Activated CD4-positive, alpha-beta T cell treated with anti-CD3 and anti-CD28 coated beads, Interleukin-2, amount 10 ng/mL, durations not matched to agents 24 days and 14 days (primary cell): ENCODE results near the gene MGAT3. TPM values are rescaled to one million over a fixed set of nuclear protein-coding genes. Genes with fewer than 3 reads are reported as not detected.

Source experiments
- DNase-seq: peaks from one replicate; pipeline ENCODE4 v3.0.0; 2022
- H3K27ac Mint-ChIP-seq: one replicate; pipeline ENCODE4 v1.8.0; 2022; ENCODE audit warnings: mild to moderate bottlenecking, mixed read lengths
- H3K27me3 Mint-ChIP-seq: one replicate; pipeline ENCODE4 v1.8.0; 2022; ENCODE audit warnings: mixed read lengths
- H3K36me3 Mint-ChIP-seq: one replicate; pipeline ENCODE4 v1.8.0; 2022; ENCODE audit warnings: low read depth, mild to moderate bottlenecking, mixed read lengths
- H3K4me1 Mint-ChIP-seq: one replicate; pipeline ENCODE4 v1.8.0; 2021; ENCODE audit warnings: mixed read lengths
- H3K4me3 Mint-ChIP-seq: one replicate; pipeline ENCODE4 v1.8.0; 2022; ENCODE audit warnings: mild to moderate bottlenecking, moderate library complexity, mixed read lengths
- H3K9me3 Mint-ChIP-seq: one replicate; pipeline ENCODE4 v1.8.0; 2021; ENCODE audit warnings: mixed read lengths
- intact Hi-C: fragments of 100-400 bp; cut with micrococcal nuclease; formaldehyde crosslinking; loops from one replicate; pipeline ENCODE4 v1.15.1; 2023
- total RNA-seq: library from RNA; stranded (reverse); gene quantifications from 2 replicates; pipeline ENCODE4 v1.2.3, GENCODE V29; 2022

MGAT3 gene
- total RNA-seq, 1 donor from 2014 or later = 1.9 TPM

DNA sequence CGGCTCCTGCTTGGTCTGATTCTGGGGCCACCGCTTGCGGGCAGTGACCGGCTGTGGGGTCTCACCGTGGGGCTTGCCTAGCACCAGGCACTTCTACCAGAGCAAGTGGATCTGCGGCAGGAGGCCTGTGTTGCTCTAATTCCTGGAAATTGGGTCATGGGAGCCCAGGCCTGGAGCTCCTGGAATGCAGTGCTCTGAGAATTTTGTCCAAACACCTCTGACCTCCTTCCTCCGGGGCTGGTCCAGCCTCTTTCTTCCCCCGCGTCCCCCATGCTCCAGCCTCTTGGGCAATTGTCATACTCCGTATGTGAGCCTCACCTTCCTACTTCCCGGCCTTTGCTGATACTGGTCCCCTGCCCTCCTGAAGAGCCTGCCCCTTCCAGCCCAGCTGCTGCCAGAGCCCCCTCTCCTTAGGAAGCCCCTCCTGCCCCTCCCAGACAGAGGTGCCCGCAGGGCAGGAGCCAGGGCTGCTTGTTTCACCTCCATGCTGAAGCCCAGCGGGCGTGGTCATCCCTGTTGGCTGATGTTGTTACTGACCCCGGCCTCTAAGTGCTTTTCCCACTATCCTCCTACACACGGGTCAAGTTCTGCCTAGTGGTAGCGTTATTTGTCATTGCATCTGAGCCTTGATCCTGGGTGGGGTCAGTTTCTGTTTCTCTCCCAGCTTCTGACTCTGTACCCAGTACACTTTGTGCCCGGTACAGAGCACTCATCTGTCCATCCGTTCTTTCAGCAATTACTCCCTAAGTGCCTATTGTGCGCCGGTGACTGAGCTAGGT lies 9.6 kb downstream of the MGAT3 start:
- no peak for DNase-seq
- Mint-ChIP-seq H3K9me3 (no peaks in the 10 kb centered on the region), H3K27ac (no peak overlapping the region), H3K27me3 (peaks cover 3% of the 10 kb centered on the region), H3K36me3 (no peaks in the 10 kb centered on the region), H3K4me3 (no peak overlapping the region), H3K4me1 (peaks cover 11% of the 10 kb centered on the region)
- intact Hi-C loops = no loop called here

DNA sequence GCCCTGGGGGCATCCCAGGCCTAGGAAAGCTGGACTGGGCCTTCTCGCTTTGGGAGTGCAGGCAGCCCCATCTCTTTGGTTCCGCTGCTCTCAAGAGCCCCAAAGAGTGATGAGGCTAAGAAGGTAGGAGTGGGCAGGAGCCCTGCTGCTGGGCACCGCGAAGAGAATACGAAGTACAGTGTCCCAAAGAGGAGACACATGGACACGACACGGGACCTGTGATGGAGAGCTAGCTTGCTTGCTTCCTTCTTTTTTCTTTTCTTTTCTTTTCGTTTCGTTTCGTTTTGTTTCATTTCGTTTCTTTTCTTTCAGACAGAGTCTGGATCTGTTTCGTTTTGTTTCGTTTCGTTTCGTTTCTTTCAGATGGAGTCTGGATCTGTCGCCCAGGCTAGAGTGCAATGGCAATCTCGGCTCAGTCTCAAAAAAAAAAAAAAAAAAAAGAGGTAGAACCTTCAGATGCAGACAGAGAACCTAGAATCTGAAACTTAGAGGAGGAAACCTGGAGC lies 10.6 kb downstream of the MGAT3 start:
- H3K4me3 Mint-ChIP-seq = no peak overlapping the region
- no peak overlapping the region for H3K27ac Mint-ChIP-seq
- no peaks in the 10 kb centered on the region for H3K36me3 Mint-ChIP-seq
- peaks cover 3% of the 10 kb centered on the region for H3K27me3 Mint-ChIP-seq
- no peak for DNase-seq
- H3K9me3 Mint-ChIP-seq = no peaks in the 10 kb centered on the region
- intact Hi-C loops = no loop called here
- H3K4me1 Mint-ChIP-seq = peaks cover 15% of the 10 kb centered on the region

DNA sequence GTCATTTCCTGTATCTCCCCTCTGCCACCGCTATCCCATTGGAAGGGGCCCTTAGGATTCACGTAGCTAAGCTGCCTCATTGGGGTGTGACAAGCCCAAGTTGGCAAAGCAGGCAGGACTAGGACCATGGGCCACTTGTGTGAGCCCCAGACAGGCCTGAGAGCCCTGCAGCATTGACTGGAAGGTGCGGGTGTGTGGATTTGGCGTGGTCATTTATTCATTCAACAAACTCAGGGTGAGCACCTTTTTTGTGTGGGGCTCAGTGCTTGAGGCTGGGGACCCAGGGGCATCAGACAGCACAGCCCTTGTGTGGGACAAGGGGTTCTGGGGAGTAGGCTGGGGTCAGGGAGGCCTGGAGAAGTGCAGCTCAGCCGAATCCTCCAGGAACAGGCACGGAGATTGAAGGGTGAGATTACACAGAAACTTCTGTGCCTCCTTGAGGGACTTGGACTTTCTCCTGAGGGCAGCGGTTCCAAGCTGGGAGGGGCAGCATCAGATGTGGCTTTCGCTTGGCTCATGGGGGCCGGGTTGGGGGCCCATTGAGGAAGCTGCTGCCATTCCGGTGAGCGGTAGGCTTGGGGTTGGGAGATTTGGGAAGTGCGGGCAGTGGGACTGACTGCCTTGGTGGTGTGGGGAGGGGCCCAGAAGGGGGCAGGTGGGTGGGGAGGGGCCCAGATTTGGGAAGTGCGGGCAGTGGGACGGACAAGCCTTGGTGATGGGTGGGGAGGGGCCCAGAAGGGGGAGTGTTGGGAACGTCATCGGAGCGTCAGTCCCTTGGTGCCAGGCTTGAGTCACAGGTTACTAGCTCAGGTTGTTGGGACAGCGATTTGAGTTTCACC lies 11.9 kb downstream of the MGAT3 start:
- no peaks in the 10 kb centered on the region for H3K36me3 Mint-ChIP-seq
- H3K27me3 Mint-ChIP-seq = peaks cover 3% of the 10 kb centered on the region
- peaks cover 19% of the 10 kb centered on the region for H3K4me1 Mint-ChIP-seq
- H3K9me3 Mint-ChIP-seq = no peaks in the 10 kb centered on the region
- no peak overlapping the region for H3K4me3 Mint-ChIP-seq
- DNase-seq = no peak
- H3K27ac Mint-ChIP-seq = no peak overlapping the region
- intact Hi-C loops = no loop called here

DNA sequence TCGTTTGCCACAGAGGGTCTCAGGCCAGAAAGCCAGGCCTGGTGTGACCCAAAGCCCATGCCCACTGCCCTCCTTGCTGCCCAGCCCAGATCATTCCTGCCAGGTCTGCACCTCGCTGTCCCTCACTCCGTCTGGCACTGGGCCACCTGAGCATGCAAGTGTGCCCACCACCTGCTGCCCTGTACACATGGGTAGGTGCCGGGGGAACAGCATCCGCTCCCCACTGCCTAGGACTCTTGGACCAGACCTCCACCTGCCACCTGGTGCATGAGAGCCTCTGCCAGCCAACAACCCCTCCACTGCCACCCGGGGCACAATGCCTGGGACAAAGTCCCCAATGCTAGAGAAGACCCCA lies 12.5 kb downstream of the MGAT3 start:
- no peaks in the 10 kb centered on the region for H3K9me3 Mint-ChIP-seq
- no peak for DNase-seq
- no peak overlapping the region for H3K4me3 Mint-ChIP-seq
- no peaks in the 10 kb centered on the region for H3K36me3 Mint-ChIP-seq
- H3K27me3 Mint-ChIP-seq = peaks cover 3% of the 10 kb centered on the region
- no peak overlapping the region for H3K27ac Mint-ChIP-seq
- peaks cover 19% of the 10 kb centered on the region for H3K4me1 Mint-ChIP-seq
- intact Hi-C loops = no loop called here

DNA sequence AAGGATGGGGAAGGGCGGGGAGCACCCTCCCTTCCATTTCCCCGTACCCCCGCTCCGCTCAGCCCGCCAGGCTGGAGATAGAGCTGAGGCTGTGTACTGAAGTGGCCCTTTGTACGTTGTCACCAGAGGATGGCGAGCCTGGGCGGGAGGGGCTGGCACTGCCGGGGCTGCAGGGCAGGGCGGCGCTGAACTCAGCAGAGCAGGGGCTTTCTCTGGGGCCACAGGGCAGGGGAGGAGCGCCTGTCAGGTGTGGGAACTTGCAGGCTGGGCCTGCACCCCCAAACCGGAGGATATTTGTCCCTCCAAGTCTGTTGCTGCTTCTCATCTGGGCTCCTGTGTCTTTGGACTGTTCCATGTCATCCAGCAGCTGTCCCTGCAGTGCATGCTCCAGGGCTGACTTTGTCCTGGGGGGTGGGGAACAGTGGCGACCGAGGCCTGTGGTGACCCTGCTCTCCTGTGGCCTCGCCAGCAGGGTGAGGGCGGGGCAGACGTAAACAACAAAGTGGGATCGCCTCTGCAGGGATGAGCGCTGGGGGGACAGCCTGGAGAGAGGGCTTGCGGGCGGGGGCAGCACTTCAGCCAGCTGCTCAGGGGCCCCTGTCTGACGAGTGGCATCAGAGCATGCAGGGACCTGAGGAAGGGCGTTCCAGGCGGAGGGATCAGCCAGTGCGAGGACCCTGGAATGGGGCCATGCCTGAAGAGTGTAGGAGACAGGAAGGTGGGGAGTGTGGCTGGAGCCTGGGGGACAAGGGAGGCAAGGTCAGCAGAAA lies 13.1 kb downstream of the MGAT3 start:
- Mint-ChIP-seq H3K27me3 (peaks cover 3% of the 10 kb centered on the region), H3K27ac (no peak overlapping the region), H3K9me3 (no peaks in the 10 kb centered on the region), H3K4me1 (peaks cover 19% of the 10 kb centered on the region), H3K36me3 (no peaks in the 10 kb centered on the region), H3K4me3 (no peak overlapping the region)
- DNase-seq = no peak
- intact Hi-C loops = no loop called here

DNA sequence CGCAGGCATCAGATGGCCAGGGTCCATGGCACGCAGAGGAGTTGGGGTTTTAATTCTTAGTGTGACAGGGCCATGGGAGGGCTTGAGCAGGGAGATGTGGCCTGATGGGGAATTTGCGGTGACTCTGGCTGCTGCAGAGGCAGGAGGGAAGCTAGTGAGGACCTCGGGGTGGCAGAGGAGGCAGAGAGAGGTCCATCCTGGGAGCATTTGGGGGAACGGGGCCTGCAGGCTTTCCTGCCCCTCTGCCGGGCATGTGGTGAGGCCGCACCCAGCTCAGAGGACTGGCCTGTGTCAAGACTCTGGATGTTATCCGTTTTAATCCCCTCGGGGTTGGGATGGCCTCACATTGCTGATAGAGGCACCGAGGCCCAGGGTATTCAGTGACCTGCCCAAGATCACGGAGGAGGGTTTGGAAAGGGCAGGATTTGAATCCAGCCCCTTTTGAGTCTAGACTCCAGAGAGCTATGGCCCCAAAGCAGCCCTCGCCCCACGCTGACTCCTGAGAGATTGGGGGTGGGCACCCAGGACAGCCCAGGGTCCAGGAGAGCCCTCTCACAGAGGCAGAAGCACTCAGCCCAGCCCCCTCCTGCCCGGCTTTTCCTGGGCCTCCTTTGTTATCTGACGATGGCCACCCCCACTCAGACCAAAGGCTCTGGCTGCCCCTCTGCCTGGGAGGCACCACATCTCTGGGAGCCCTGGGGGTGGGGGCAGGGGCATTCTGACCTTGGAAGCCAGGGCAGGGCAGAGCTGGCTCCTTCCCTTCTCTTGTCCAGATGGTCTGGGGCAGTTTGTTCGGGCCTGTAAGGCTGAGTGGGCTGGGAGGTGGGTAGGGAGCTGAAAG lies 13.9 kb downstream of the MGAT3 start:
- Mint-ChIP-seq H3K27me3 (peaks cover 3% of the 10 kb centered on the region), H3K4me3 (no peak overlapping the region), H3K27ac (no peak overlapping the region), H3K4me1 (peaks cover 19% of the 10 kb centered on the region), H3K9me3 (no peaks in the 10 kb centered on the region), H3K36me3 (no peaks in the 10 kb centered on the region)
- no peak for DNase-seq
- intact Hi-C loops = no loop called here

DNA sequence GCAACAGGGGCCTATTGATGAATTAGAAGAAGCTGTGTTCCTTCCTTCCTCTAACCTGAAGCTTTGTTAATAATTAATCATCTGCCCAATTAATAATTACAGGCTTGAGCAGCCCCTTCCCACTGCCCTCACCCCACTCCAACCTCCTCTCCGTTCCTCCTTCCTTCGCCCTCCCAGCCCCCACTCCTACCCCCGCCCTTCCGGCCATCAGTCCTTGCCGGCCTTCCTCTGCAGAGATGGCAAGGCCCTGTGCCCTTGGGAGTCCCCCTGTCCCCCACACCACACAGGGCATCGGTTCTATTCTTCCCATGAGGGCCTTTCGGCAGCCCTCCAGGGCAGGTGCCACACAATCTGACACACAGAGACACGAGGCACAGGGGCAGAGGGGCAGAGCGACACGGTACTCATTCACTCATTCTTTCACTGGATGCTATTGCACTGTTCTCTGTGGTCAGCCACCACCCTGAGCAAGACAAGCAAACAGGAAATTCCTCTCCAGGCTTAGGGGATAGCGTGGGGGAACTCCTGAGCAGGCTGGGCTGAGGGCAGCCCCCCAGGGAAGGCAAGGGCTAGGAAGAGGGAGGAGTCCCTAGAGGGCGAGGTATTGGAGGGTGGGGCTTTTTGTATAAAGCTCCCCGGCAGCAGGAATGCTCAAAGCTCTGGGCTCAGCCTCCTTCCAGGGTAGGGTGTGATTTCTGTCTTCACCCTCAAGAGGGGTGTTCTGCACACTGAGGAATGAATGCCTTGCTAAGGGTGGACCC lies 14.7 kb downstream of the MGAT3 start:
- H3K4me3 Mint-ChIP-seq = peak overlapping the region; percentile 10
- DNase-seq = peak; percentile 75
- H3K9me3 Mint-ChIP-seq = no peaks in the 10 kb centered on the region
- H3K36me3 Mint-ChIP-seq = no peaks in the 10 kb centered on the region
- peak overlapping the region; percentile 79 for H3K27ac Mint-ChIP-seq
- intact Hi-C loops = no loop called here
- H3K27me3 Mint-ChIP-seq = peaks cover 3% of the 10 kb centered on the region
- H3K4me1 Mint-ChIP-seq = peaks cover 19% of the 10 kb centered on the region

DNA sequence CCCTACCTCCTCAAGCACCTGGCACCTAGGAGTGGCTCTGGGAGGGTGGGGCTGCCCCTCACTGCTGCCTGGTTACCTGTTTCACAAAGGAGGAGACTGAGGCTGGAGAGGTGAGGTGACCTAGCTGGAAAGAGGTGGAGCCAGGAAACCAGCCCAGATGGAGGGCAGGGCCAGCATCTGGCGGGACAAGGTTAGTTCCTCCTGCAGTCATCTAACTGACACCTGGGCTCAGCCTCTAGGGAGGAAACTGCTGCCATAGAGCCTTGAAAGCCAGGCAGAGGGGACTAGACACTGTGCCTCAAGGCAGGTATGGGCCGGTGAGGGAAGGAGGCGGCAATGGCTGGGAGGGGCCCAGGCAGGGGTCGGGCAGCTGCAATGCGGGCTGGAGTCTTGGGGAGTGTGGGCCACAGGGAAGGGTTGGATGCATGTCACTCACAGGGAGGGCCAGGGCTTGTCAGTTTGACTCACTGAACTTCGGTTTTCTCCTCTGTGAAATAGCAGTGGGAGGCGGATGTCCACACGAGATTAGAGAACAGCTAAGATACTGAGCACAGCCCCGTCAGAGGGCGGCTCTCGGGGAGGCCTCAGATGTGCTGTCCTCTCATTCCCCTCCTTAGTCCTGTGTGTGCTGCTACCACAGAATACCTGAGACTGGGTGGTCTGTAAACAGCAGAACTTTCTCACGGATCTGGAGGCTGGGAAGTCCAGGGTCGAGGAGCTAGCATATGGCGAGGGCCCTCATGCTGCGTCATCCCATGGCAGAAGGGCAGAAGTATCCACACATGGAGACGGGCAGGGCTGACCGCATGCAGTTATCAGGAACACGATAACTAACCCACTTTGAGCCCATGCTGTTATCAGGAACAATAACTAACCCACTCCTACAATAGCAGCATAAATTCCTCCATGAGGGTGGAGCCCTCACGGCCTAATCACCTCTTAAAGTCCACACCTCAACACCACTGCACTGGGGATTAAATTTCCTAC lies 16.1 kb downstream of the MGAT3 start:
- DNase-seq = no peak
- peaks cover 17% of the 10 kb centered on the region for H3K4me1 Mint-ChIP-seq
- H3K4me3 Mint-ChIP-seq = no peak overlapping the region
- H3K9me3 Mint-ChIP-seq = no peaks in the 10 kb centered on the region
- H3K36me3 Mint-ChIP-seq = no peaks in the 10 kb centered on the region
- H3K27ac Mint-ChIP-seq = peak overlapping the region; percentile 32
- peaks cover 3% of the 10 kb centered on the region for H3K27me3 Mint-ChIP-seq
- intact Hi-C loops = no loop called here

DNA sequence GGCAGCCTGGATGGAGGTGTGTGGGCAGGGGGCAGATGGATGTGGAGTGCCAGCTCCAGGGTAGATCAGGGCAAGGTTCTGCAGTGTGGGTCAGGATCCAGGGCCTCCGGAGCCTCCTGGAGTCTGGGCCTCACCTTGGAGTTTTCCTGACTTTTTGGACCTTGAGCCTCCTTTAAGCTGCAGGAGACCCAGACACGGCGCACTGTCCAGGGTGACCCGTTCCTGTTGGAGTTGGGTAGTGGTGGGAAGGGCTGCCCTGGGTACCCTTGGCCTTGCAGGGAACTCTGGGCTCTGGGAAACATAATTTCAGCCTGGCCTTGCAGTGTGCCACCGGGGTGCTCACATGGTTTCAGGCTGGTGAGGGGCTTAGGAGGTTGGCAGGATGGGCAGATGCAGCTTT lies 17.0 kb downstream of the MGAT3 start:
- Mint-ChIP-seq H3K4me3 (no peak overlapping the region), H3K9me3 (no peaks in the 10 kb centered on the region), H3K36me3 (no peaks in the 10 kb centered on the region), H3K4me1 (peaks cover 12% of the 10 kb centered on the region), H3K27ac (no peak overlapping the region), H3K27me3 (no peaks in the 10 kb centered on the region)
- no peak for DNase-seq
- intact Hi-C loops = no loop called here

DNA sequence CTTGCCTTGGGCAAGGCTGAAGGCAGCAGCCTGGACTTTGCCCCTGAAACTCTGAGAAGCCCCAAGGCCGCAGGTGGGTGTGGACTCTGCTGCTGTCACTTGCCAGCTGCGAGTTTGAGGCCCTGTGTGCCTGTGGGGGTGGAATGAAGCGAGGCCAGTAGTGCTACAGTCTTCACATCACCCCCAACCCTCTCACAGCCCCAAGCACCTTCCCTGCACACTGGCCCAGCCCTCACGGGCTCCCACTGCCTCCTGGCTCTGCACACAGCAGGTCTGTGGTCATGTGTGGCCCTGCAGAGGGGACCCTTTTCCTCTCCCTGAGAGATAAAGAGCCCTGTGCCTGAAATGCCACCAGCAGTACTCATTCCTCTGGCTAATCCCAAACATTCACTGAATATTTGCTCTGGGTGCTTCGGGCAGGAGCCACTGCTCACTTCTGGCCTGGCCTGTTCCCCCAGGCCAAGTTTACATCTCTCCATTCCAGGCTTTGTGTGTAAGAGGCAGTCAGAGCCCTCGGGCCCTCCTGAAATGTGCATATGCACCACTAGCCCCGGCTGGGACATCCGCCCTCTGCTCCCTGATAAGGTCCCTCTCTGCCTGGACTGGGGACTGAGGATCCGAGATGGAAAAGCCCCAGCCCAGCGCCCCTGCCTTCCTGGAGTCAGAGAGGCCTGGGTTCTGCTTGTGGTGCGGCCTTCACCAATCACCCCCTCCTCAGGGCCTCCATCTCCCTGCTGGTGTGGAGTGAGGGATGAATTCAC lies 17.7 kb downstream of the MGAT3 start:
- DNase-seq = no peak
- Mint-ChIP-seq H3K4me3 (no peak overlapping the region), H3K36me3 (no peaks in the 10 kb centered on the region), H3K9me3 (no peaks in the 10 kb centered on the region), H3K4me1 (peaks cover 12% of the 10 kb centered on the region), H3K27me3 (no peaks in the 10 kb centered on the region), H3K27ac (no peak overlapping the region)
- intact Hi-C loops = no loop called here

DNA sequence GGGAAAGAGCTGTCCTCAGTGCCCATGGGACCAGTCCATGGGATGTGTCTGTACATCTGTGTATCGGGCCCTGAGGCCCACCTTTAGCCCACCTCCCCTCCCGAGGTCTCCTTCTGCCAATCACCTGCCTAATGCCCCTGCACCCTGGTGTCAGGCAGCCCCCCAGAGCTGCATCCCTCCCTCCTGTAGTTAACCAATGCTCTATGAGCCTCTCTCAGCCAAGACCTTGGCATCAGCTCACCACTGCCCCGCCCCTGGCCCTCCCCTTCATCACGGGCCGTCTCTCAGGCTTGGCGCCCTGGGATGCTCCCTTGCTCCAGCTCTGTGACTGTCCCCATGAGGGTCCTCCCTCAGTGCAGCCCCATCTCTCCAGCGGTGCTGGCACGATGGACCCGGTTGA lies 18.5 kb downstream of the MGAT3 start:
- Mint-ChIP-seq H3K9me3 (no peaks in the 10 kb centered on the region), H3K4me3 (no peak overlapping the region), H3K4me1 (peaks cover 12% of the 10 kb centered on the region), H3K36me3 (no peaks in the 10 kb centered on the region), H3K27me3 (no peaks in the 10 kb centered on the region), H3K27ac (no peak overlapping the region)
- DNase-seq = no peak
- intact Hi-C loops = no loop called here
